Fibroblast of lung (primary cell): Measurements from ENCODE around the gene PHACTR2. TPM values are rescaled to one million over a fixed set of nuclear protein-coding genes. Genes with fewer than 3 reads are reported as not detected.
"Not testable (repeated sequence)": the region's sequence is repeated elsewhere in the genome, so short reads cannot be mapped to it uniquely, and the experiment has no call there.

Source experiments
- DNase-seq, 2 donors: peaks; one replicate each; pipeline versions ENCODE4 v3.0.0 to v3.0.0-alpha.2; 2010; ENCODE audit warnings: low read depth in 2 of 2
- H2AFZ ChIP-seq: 2 replicates; pipeline ENCODE4 v1.5.1; 2012; ENCODE audit warnings: low read length, control low read depth, inconsistent platforms
- H3K27ac ChIP-seq: 2 replicates; pipeline ENCODE4 v1.5.1; 2011; ENCODE audit warnings: low read length, control low read depth; ENCODE audit not compliant: insufficient read depth
- H3K27me3 ChIP-seq: 2 replicates; pipeline ENCODE4 v1.5.1; 2011; ENCODE audit warnings: mild to moderate bottlenecking, low read length; ENCODE audit not compliant: control insufficient read depth, insufficient read depth
- H3K36me3 ChIP-seq: 2 replicates; pipeline ENCODE4 v1.5.1; 2011; ENCODE audit warnings: low read length; ENCODE audit not compliant: control insufficient read depth, insufficient read depth
- H3K4me1 ChIP-seq: 2 replicates; pipeline ENCODE4 v1.5.1; 2011; ENCODE audit warnings: low read length; ENCODE audit not compliant: control insufficient read depth, insufficient read depth; ENCODE audit errors: extremely low read depth
- H3K4me2 ChIP-seq: 2 replicates; pipeline ENCODE4 v1.5.1; 2011; ENCODE audit warnings: low read length, control low read depth; ENCODE audit not compliant: insufficient read depth; ENCODE audit errors: extremely low read depth
- H3K4me3 ChIP-seq, 4 experiments: fragments of 200-600 bp in 1 of 4; sonication (generic) in 1 of 4; replicated peaks in 1 of 4; 2 replicates each; pipeline ENCODE4 v1.5.1; 2011 to 2016; ENCODE audit warnings: low read length in 4 of 4, low read depth in 3 of 4, mild to moderate bottlenecking in 3 of 4, control low read depth in 2 of 4, inconsistent platforms in 1 of 4, mixed read lengths in 1 of 4; ENCODE audit not compliant: insufficient read depth in 1 of 4; ENCODE audit errors: control extremely low read depth in 1 of 4
- H3K79me2 ChIP-seq: 2 replicates; pipeline ENCODE4 v1.5.1; 2012; ENCODE audit warnings: mild to moderate bottlenecking, low read length, inconsistent platforms; ENCODE audit not compliant: control insufficient read depth, insufficient read depth
- H3K9ac ChIP-seq: 2 replicates; pipeline ENCODE4 v1.5.1; 2011; ENCODE audit warnings: mild to moderate bottlenecking, low read length, control low read depth; ENCODE audit not compliant: insufficient read depth
- H3K9me3 ChIP-seq: 2 replicates; pipeline ENCODE4 v1.5.1; 2012; ENCODE audit warnings: low read depth, low read length; ENCODE audit not compliant: control insufficient read depth, insufficient read depth
- H4K20me1 ChIP-seq: 2 replicates; pipeline ENCODE4 v1.5.1; 2011; ENCODE audit warnings: low read length; ENCODE audit not compliant: control insufficient read depth, insufficient read depth; ENCODE audit errors: extremely low read depth
- CTCF ChIP-seq, 2 donors: IDR thresholded peaks in 1 of 2; conservative IDR thresholded peaks in 1 of 2; 1 replicate in 1 of 2; 2 replicates in 1 of 2; pipeline ENCODE4 v1.5.1; 2011 to 2012; ENCODE audit warnings: low read length in 2 of 2, control low read depth in 1 of 2, inconsistent platforms in 1 of 2, low read depth in 1 of 2, mild to moderate bottlenecking in 1 of 2
- EZH2 ChIP-seq: IDR thresholded peaks from 2 replicates; pipeline ENCODE4 v1.5.1; 2012; ENCODE audit warnings: low read length, control low read depth, mild to moderate bottlenecking; ENCODE audit errors: missing control alignments
- polyA plus RNA-seq, 2 donors: library from polyadenylated mRNA; depleted of rRNA in 1 of 2; stranded (reverse) in 1 of 2; unstranded in 1 of 2; fragments of >200 nt; gene quantifications; 2 replicates each; pipeline ENCODE4 v1.2.1, GENCODE V29; 2011 to 2012; ENCODE audit warnings: missing spikeins in 1 of 2
- total RNA-seq: library from RNA; depleted of rRNA; stranded (reverse); fragments of >200 nt; gene quantifications from 2 replicates; pipeline ENCODE4 v1.2.1, GENCODE V29; 2014

Gene PHACTR2
- total and polyA plus RNA-seq, 2 donors (not counting 1 experiment from before 2014, with no cell fraction given): 40.1 to 55.0 TPM

- Histone ChIP-seq H3K4me2 (peak overlapping the region; percentile 98), H3K9ac (peak overlapping the region; percentile 92), H3K27ac (peak overlapping the region; percentile 99), H2AFZ (peak overlapping the region; percentile 71), H3K4me1 (no peaks in the 10 kb centered on the region), H3K79me2 (peaks cover 28% of the 10 kb centered on the region), H3K9me3 (no peaks in the 10 kb centered on the region), H4K20me1 (no peaks in the 10 kb centered on the region), H3K27me3 (no peaks in the 10 kb centered on the region), H3K36me3 (peaks cover 17% of the 10 kb centered on the region), H3K4me3 (peak overlapping the region; percentile 70 to 96 (median 92))
- no peak for DNase-seq
- no peak for TF ChIP-seq EZH2
- no peak for TF ChIP-seq CTCF (conservative IDR thresholded peaks at IDR 0.05 in 1 of 2, IDR thresholded peaks at IDR 0.05 in 1 of 2; ENCODE audit: low read depth in 1 of 2, low read length in 2 of 2)
Observed at GRCh38 chr6:143843677-143843999, 165.9 kb downstream of the PHACTR2 start.

- Histone ChIP-seq H3K36me3 (peaks cover 20% of the 10 kb centered on the region), H3K4me1 (no peaks in the 10 kb centered on the region), H3K27ac (peak overlapping the region; percentile 99), H3K9ac (peak overlapping the region; percentile 92), H3K79me2 (peaks cover 29% of the 10 kb centered on the region), H3K27me3 (no peaks in the 10 kb centered on the region), H2AFZ (no peak overlapping the region), H3K9me3 (no peaks in the 10 kb centered on the region), H3K4me2 (peak overlapping the region; percentile 98), H4K20me1 (no peaks in the 10 kb centered on the region), H3K4me3 (peak overlapping the region; percentile 70 to 96 (median 92))
- TF ChIP-seq EZH2: no peak
- no peak for TF ChIP-seq CTCF (conservative IDR thresholded peaks at IDR 0.05 in 1 of 2, IDR thresholded peaks at IDR 0.05 in 1 of 2; ENCODE audit: low read depth in 1 of 2, low read length in 2 of 2)
- peak; percentile 8 to 17 for DNase-seq
Observed at GRCh38 chr6:143844006-143844405, 166.2 kb downstream of the PHACTR2 start.

GRCh38 chr6:143845033-143845432, 167.3 kb downstream of the PHACTR2 start:
- H3K36me3 ChIP-seq: peaks cover 20% of the 10 kb centered on the region
- no peaks in the 10 kb centered on the region for H3K27me3 ChIP-seq
- H3K79me2 ChIP-seq: peaks cover 29% of the 10 kb centered on the region
- H2AFZ ChIP-seq: no peak overlapping the region
- TF ChIP-seq CTCF (conservative IDR thresholded peaks at IDR 0.05 in 1 of 2, IDR thresholded peaks at IDR 0.05 in 1 of 2; ENCODE audit: low read depth in 1 of 2, low read length in 2 of 2) (no peak), EZH2 (no peak)
- no peaks in the 10 kb centered on the region for H3K4me1 ChIP-seq
- no peak overlapping the region for H3K4me2 ChIP-seq
- DNase-seq: no peak
- no peak overlapping the region for H3K27ac ChIP-seq
- H3K9me3 ChIP-seq: no peaks in the 10 kb centered on the region
- H4K20me1 ChIP-seq: no peaks in the 10 kb centered on the region
- no peak overlapping the region for H3K9ac ChIP-seq
- H3K4me3 ChIP-seq: no peak overlapping the region

- H3K36me3 ChIP-seq, H3K4me1 ChIP-seq, H3K27ac ChIP-seq, H3K9me3 ChIP-seq, H3K4me3 ChIP-seq, H3K27me3 ChIP-seq, H4K20me1 ChIP-seq, DNase-seq, H3K9ac ChIP-seq, H3K4me2 ChIP-seq, H3K79me2 ChIP-seq, H2AFZ ChIP-seq: not testable (repeated sequence)
Observed at GRCh38 chr6:143851706-143852105, 173.9 kb downstream of the PHACTR2 start.

- H3K4me1 ChIP-seq, DNase-seq, H4K20me1 ChIP-seq, H2AFZ ChIP-seq, H3K79me2 ChIP-seq, H3K36me3 ChIP-seq, H3K4me2 ChIP-seq, H3K27ac ChIP-seq, H3K9me3 ChIP-seq, H3K27me3 ChIP-seq, H3K9ac ChIP-seq, H3K4me3 ChIP-seq: not testable (repeated sequence)
Observed at GRCh38 chr6:143855057-143855456, 177.3 kb downstream of the PHACTR2 start.
